Measurements from ENCODE around the gene LBX1.

Gene LBX1

GRCh38 chr10:101231912-101232689 lies 2.8 kb upstream of the LBX1 start:
- no peaks in the 10 kb centered on the region for H3K36me3 ChIP-seq (ENCODE audit: control insufficient read depth, insufficient read depth, low read length)
- no peaks in the 10 kb centered on the region for H3K9me3 ChIP-seq (ENCODE audit: control insufficient read depth, low read length)
- H3K27ac ChIP-seq (ENCODE audit: low read depth, low read length, severe bottlenecking) = no peak overlapping the region
- H3K4me1 ChIP-seq (ENCODE audit: control insufficient read depth, insufficient read depth, low read length, poor library complexity, severe bottlenecking) = peaks cover 13% of the 10 kb centered on the region
- 28 to 48% methylated on average over 5 to 7 of the region's 12 CpGs for WGBS, 2 experiments (ENCODE audit: insufficient coverage in 2 of 2)
- H3K4me3 ChIP-seq (ENCODE audit: extremely low read depth, insufficient read depth, low read length, poor library complexity, severe bottlenecking) = no peak overlapping the region

- Histone ChIP-seq H3K9me3 (ENCODE audit: control insufficient read depth, low read length) (no peaks in the 10 kb centered on the region), H3K36me3 (ENCODE audit: control insufficient read depth, insufficient read depth, low read length) (no peaks in the 10 kb centered on the region), H3K27ac (ENCODE audit: low read depth, low read length, severe bottlenecking) (no peak overlapping the region), H3K4me1 (ENCODE audit: control insufficient read depth, insufficient read depth, low read length, poor library complexity, severe bottlenecking) (peaks cover 13% of the 10 kb centered on the region), H3K4me3 (ENCODE audit: extremely low read depth, insufficient read depth, low read length, poor library complexity, severe bottlenecking) (no peak overlapping the region)
- 23 to 34% methylated on average over 4 to 7 of the region's 7 CpGs for WGBS, 2 experiments (ENCODE audit: insufficient coverage in 2 of 2)
These were observed 1.8 kb upstream of the LBX1 start for GRCh38 chr10:101231092-101231491.

GRCh38 chr10:101230183-101230917 lies 1.1 kb upstream of the LBX1 start:
- WGBS, 2 experiments (ENCODE audit: insufficient coverage in 2 of 2) = 2 to 3% methylated on average over 29 to 30 of the region's 31 CpGs
- H3K36me3 ChIP-seq (ENCODE audit: control insufficient read depth, insufficient read depth, low read length) = no peaks in the 10 kb centered on the region
- peaks cover 13% of the 10 kb centered on the region for H3K4me1 ChIP-seq (ENCODE audit: control insufficient read depth, insufficient read depth, low read length, poor library complexity, severe bottlenecking)
- no peak overlapping the region for H3K27ac ChIP-seq (ENCODE audit: low read depth, low read length, severe bottlenecking)
- peak overlapping the region; percentile 6 for H3K4me3 ChIP-seq (ENCODE audit: extremely low read depth, insufficient read depth, low read length, poor library complexity, severe bottlenecking)
- no peaks in the 10 kb centered on the region for H3K9me3 ChIP-seq (ENCODE audit: control insufficient read depth, low read length)

GRCh38 chr10:101228966-101229265 lies 347 bp downstream of the LBX1 start:
- no peak overlapping the region for H3K4me3 ChIP-seq (ENCODE audit: extremely low read depth, insufficient read depth, low read length, poor library complexity, severe bottlenecking)

GRCh38 chr10:101228153-101228965 lies 904 bp downstream of the LBX1 start:
- no peaks in the 10 kb centered on the region for H3K9me3 ChIP-seq (ENCODE audit: control insufficient read depth, low read length)
- no peak overlapping the region for H3K4me3 ChIP-seq (ENCODE audit: extremely low read depth, insufficient read depth, low read length, poor library complexity, severe bottlenecking)
- peaks cover 16% of the 10 kb centered on the region for H3K4me1 ChIP-seq (ENCODE audit: control insufficient read depth, insufficient read depth, low read length, poor library complexity, severe bottlenecking)
- H3K27ac ChIP-seq (ENCODE audit: low read depth, low read length, severe bottlenecking) = no peak overlapping the region
- H3K36me3 ChIP-seq (ENCODE audit: control insufficient read depth, insufficient read depth, low read length) = no peaks in the 10 kb centered on the region
- 0 to 1% methylated on average over 66 to 81 of the region's 82 CpGs for WGBS, 2 experiments (ENCODE audit: insufficient coverage in 2 of 2)

More at GRCh38 chr10:101228966-101229265, 347 bp downstream of the LBX1 start:
- H3K27ac ChIP-seq (ENCODE audit: low read depth, low read length, severe bottlenecking) = no peak overlapping the region
- no peaks in the 10 kb centered on the region for H3K9me3 ChIP-seq (ENCODE audit: control insufficient read depth, low read length)
- H3K36me3 ChIP-seq (ENCODE audit: control insufficient read depth, insufficient read depth, low read length) = no peaks in the 10 kb centered on the region
- peaks cover 16% of the 10 kb centered on the region for H3K4me1 ChIP-seq (ENCODE audit: control insufficient read depth, insufficient read depth, low read length, poor library complexity, severe bottlenecking)
- WGBS, 2 experiments (ENCODE audit: insufficient coverage in 2 of 2) = 0 to 1% methylated on average over 23 to 34 of the region's 34 CpGs

GRCh38 chr10:101227429-101228152 lies 1.7 kb downstream of the LBX1 start:
- Histone ChIP-seq H3K36me3 (ENCODE audit: control insufficient read depth, insufficient read depth, low read length) (no peaks in the 10 kb centered on the region), H3K4me3 (ENCODE audit: extremely low read depth, insufficient read depth, low read length, poor library complexity, severe bottlenecking) (no peak overlapping the region), H3K27ac (ENCODE audit: low read depth, low read length, severe bottlenecking) (no peak overlapping the region), H3K4me1 (ENCODE audit: control insufficient read depth, insufficient read depth, low read length, poor library complexity, severe bottlenecking) (peaks cover 16% of the 10 kb centered on the region), H3K9me3 (ENCODE audit: control insufficient read depth, low read length) (no peaks in the 10 kb centered on the region)
- 2% methylated on average over 39 to 41 of the region's 43 CpGs for WGBS, 2 experiments (ENCODE audit: insufficient coverage in 2 of 2)

GRCh38 chr10:101226491-101227428 lies 2.5 kb downstream of the LBX1 start:
- Histone ChIP-seq H3K4me1 (ENCODE audit: control insufficient read depth, insufficient read depth, low read length, poor library complexity, severe bottlenecking) (peaks cover 18% of the 10 kb centered on the region), H3K9me3 (ENCODE audit: control insufficient read depth, low read length) (no peaks in the 10 kb centered on the region), H3K4me3 (ENCODE audit: extremely low read depth, insufficient read depth, low read length, poor library complexity, severe bottlenecking) (peak overlapping the region; percentile 5), H3K27ac (ENCODE audit: low read depth, low read length, severe bottlenecking) (no peak overlapping the region), H3K36me3 (ENCODE audit: control insufficient read depth, insufficient read depth, low read length) (no peaks in the 10 kb centered on the region)
- WGBS, 2 experiments (ENCODE audit: insufficient coverage in 2 of 2) = 1% methylated on average over 46 to 53 of the region's 67 CpGs

GRCh38 chr10:101225846-101226421 lies 3.3 kb downstream of the LBX1 start:
- WGBS, 2 experiments (ENCODE audit: insufficient coverage in 2 of 2) = 3 to 4% methylated on average over 12 to 19 of the region's 23 CpGs
- no peak overlapping the region for H3K27ac ChIP-seq (ENCODE audit: low read depth, low read length, severe bottlenecking)
- no peaks in the 10 kb centered on the region for H3K9me3 ChIP-seq (ENCODE audit: control insufficient read depth, low read length)
- no peaks in the 10 kb centered on the region for H3K36me3 ChIP-seq (ENCODE audit: control insufficient read depth, insufficient read depth, low read length)
- no peak overlapping the region for H3K4me3 ChIP-seq (ENCODE audit: extremely low read depth, insufficient read depth, low read length, poor library complexity, severe bottlenecking)
- peaks cover 20% of the 10 kb centered on the region for H3K4me1 ChIP-seq (ENCODE audit: control insufficient read depth, insufficient read depth, low read length, poor library complexity, severe bottlenecking)

- Histone ChIP-seq H3K36me3 (ENCODE audit: control insufficient read depth, insufficient read depth, low read length) (no peaks in the 10 kb centered on the region), H3K4me3 (ENCODE audit: extremely low read depth, insufficient read depth, low read length, poor library complexity, severe bottlenecking) (no peak overlapping the region), H3K9me3 (ENCODE audit: control insufficient read depth, low read length) (no peaks in the 10 kb centered on the region), H3K27ac (ENCODE audit: low read depth, low read length, severe bottlenecking) (no peak overlapping the region), H3K4me1 (ENCODE audit: control insufficient read depth, insufficient read depth, low read length, poor library complexity, severe bottlenecking) (peaks cover 16% of the 10 kb centered on the region)
- WGBS, 2 experiments (ENCODE audit: insufficient coverage in 2 of 2) = 1% methylated on average over 35 to 45 of the region's 53 CpGs
These were observed 4.1 kb downstream of the LBX1 start for GRCh38 chr10:101224910-101225823.

All from mesodermal cell (in vitro differentiated cells).